RWPE1 (cell line): ENCODE data around the gene SNAPIN.

Experiments used
- CTCF ChIA-PET: fragments of 350-600 bp; sonication (Branson Sonifier 250); formaldehyde crosslinking; extraction: SDS; loops from one replicate; lab custom pipeline; 2021; lab: Yijun Ruan, JAX
- POLR2A ChIA-PET: fragments of 400-600 bp; formaldehyde crosslinking; extraction: SDS; loops from one replicate; lab custom pipeline; 2020; ENCODE audit warnings: antibody characterized with exemption; ENCODE audit not compliant: low non-redundant PET; lab: Yijun Ruan, JAX
- DNase-seq: peaks from one replicate; pipeline ENCODE4 v3.0.0; 2012; ENCODE audit warnings: low spot score
- H3K27ac ChIP-seq: fragments of 450-650 bp; 2 replicates; pipeline ENCODE4 v1.5.1; 2017
- CTCF ChIP-seq: fragments of 450-650 bp; conservative IDR thresholded peaks from 2 replicates; pipeline ENCODE4 v1.5.1; 2017; ENCODE audit warnings: low read depth, mild to moderate bottlenecking

SNAPIN gene

DNA sequence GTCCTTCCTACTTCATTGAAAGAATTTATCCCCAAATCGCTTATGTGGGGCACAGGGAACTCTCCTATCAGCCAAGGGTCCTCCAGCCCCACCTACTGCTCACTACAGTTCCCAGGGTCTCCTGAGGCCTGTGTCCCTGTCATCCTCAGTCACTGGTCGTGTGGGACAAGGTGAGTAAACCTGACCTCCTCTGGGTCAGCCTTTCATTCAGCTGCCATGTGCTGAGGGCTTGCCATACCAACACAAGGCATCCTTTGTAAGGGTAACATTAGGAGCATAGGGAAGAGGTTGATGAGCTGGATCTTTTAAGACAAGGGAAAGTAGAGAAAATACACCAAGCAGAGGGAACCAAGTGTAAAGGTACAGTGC is 11.2 kb upstream of the SNAPIN start:
- no peak for TF ChIP-seq CTCF
- H3K27ac ChIP-seq, result peak overlapping the region; percentile 53
- ChIA-PET CTCF (no interaction called here), POLR2A (interaction anchor here (0.6 kb wide), 1 partner anchor 14 kb away, joined by 3 read pairs; the partner anchor contains the start of gene CHTOP)
- DNase-seq, result no peak

DNA sequence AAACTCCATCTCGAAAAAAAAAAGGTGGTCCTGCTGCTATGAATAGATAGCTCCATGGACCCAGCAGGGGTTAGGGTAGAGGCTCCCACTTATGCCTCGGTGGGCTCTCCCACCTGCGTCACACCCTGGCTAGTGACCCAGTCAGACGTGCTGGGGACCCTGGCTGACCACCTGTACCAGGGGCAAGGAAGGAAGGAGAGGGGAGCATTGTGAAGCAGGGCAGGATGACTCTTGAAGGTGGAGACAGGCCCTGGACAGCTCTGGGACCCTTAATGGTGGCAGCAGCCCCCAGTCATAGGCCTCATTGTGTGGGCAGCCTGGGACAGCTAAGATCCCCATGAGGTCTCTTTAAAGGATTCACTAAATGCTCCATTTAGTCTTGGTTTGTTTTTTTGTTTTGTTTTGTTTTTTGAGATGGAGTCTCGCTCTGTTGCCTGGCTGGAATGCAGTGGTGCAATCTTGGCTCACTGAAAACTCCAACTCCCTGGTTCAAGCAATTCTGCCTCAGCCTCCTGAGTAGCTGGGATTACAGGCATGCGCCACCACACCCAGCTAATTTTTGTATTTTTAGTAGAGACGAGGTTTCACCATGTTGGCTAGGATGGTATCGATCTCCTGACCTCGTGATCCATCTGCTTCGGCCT is 10.4 kb upstream of the SNAPIN start:
- no peak for TF ChIP-seq CTCF
- ChIA-PET CTCF (no interaction called here), POLR2A (interaction anchor here (0.6 kb wide), 1 partner anchor 14 kb away, joined by 3 read pairs; the partner anchor contains the start of gene CHTOP)
- peak overlapping the region; percentile 53 for H3K27ac ChIP-seq
- no peak for DNase-seq

GRCh38 chr1:153649137-153649862 is 9.2 kb upstream of the SNAPIN start:
- no peak for DNase-seq
- POLR2A ChIA-PET, result no interaction called here

GRCh38 chr1:153649863-153650235 is 8.7 kb upstream of the SNAPIN start:
- no peak for TF ChIP-seq CTCF
- POLR2A ChIA-PET, result no interaction called here
- peak overlapping the region; percentile 44 for H3K27ac ChIP-seq
- CTCF ChIA-PET, result interaction anchor here (0.5 kb wide), 1 partner anchor 34 kb away, joined by 3 read pairs; the partner anchor contains the start of gene S100A14
- no peak for DNase-seq

More at GRCh38 chr1:153649137-153649862, 9.2 kb upstream of the SNAPIN start:
- CTCF ChIA-PET, result interaction anchor here (0.5 to 0.6 kb wide), 2 partner anchors 33 to 96 kb away, joined by 3 to 5 read pairs; partner anchors contain the start of gene S100A14
- peak overlapping the region; percentile 44 for H3K27ac ChIP-seq
- no peak for TF ChIP-seq CTCF

DNA sequence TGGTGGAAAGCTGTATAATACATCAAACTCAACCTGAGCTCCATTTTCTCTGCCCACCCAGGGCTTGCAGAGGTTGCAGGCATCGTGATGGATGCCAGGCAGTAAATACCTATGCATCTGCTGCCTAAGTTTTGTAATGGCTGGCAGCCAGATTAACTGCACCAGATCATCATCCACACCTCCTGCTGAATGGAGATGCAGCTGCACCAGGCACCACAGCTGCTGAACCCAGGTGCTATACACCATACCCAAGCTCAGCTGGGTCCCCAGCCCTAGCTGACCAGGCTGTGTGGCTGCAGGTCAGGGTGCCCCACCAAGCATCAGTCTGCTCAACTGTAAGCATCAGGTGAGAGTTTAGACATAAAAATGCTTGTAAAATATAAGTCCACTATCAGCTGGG is 6.7 kb upstream of the SNAPIN start:
- TF ChIP-seq CTCF, result no peak
- DNase-seq, result no peak
- no peak overlapping the region for H3K27ac ChIP-seq
- ChIA-PET CTCF (no interaction called here), POLR2A (interaction anchor here (0.6 kb wide), 1 partner anchor 12 kb away, joined by 3 read pairs; no protein-coding TSS in a partner anchor)

DNA sequence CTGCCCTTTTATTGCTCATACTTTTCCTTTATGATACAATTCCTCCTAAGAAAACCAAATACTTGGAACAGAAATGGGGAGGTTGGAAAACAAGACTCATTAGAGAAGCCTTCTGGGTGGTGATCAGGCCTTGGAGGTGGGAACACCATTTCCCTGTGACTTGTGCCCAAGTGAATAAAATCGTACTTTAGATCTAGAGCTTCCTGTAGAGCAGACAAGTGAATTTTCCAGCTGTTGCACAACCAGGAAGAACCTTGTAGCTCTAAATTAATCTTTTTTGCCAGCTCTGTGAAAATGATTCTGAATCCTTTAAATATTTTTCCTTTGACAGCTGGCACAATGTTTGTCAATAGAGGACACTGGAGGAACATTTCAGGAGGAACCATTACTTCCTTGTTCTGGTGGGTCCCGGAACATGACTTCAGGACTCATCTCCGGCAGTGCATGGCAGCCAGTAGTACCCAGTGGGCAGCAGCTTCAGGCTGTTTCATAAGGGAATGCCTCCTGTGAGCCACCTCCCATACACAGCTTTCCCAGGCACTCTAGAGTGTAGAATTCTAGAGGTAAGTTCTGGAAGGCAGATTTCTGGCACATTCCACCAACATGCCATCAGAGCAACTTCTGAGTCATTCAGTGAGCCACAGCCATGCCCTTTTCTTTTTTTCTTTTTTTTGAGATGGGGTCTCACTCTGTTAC is 5.5 kb upstream of the SNAPIN start:
- ChIA-PET CTCF (no interaction called here), POLR2A (interaction anchor here (1.0 kb wide), 1 partner anchor 26 kb away, joined by 3 read pairs; no protein-coding TSS in a partner anchor)
- TF ChIP-seq CTCF, result no peak
- peak; percentile 44 for DNase-seq
- H3K27ac ChIP-seq, result peak overlapping the region; percentile 50; the same call in 1 of the 2 replicates
